Left ventricle myocardium inferior (tissue), 1 donor: Measurements from ENCODE around the gene MPPED2. TPM values are rescaled to one million over a fixed set of nuclear protein-coding genes. Genes with fewer than 3 reads are reported as not detected.

Experiments used
- DNase-seq: peaks from one replicate; pipeline ENCODE4 v3.0.0-alpha.2; 2020
- H3K27ac ChIP-seq: fragments of 200-600 bp; replicated peaks from 2 replicates; pipeline ENCODE4 v1.8.0; 2021
- H3K27me3 ChIP-seq: fragments of 200-600 bp; 2 replicates; pipeline ENCODE4 v1.8.0; 2021; ENCODE audit warnings: low read depth
- H3K36me3 ChIP-seq: fragments of 200-600 bp; 2 replicates; pipeline ENCODE4 v1.8.0; 2021
- H3K4me1 ChIP-seq: fragments of 200-600 bp; 2 replicates; pipeline ENCODE4 v1.8.0; 2021
- H3K4me3 ChIP-seq: fragments of 200-600 bp; 2 replicates; pipeline ENCODE4 v1.8.0; 2021; ENCODE audit warnings: mild to moderate bottlenecking, moderate library complexity
- H3K9me3 ChIP-seq: fragments of 200-600 bp; replicated peaks from 2 replicates; pipeline ENCODE4 v1.8.0; 2021
- CTCF ChIP-seq: fragments of 200-600 bp; IDR thresholded peaks from 2 replicates; pipeline ENCODE4 v1.8.0; 2021; ENCODE audit warnings: antibody characterized with exemption, mild to moderate bottlenecking, borderline replicate concordance
- intact Hi-C: fragments of 100-400 bp; cut with micrococcal nuclease; formaldehyde crosslinking; loops from one replicate; pipeline ENCODE4 v1.11.0; 2022
- total RNA-seq: library from RNA; stranded (reverse); fragmentation: NEBNext Ultra II Directional; extraction: Animal tissue kit (Norgen Biotek cat#: 25700); gene quantifications from one replicate; pipeline ENCODE4 v1.2.1, GENCODE V29; 2021
- donor health status: DM: no; HTN: yes; CAD: no; lungs with severe emphysema.

MPPED2 gene
- total RNA-seq, 1 donor from 2014 or later: 10.8 TPM

GRCh38 chr11:30424321-30424720 is 161.8 kb downstream of the MPPED2 start:
- TF ChIP-seq CTCF: no peak
- no peaks in the 10 kb centered on the region for H3K9me3 ChIP-seq
- peak overlapping the region; percentile 62 for H3K27ac ChIP-seq
- H3K27me3 ChIP-seq: no peaks in the 10 kb centered on the region
- peak overlapping the region; percentile 3 for H3K4me3 ChIP-seq
- peak; percentile 17 for DNase-seq
- H3K36me3 ChIP-seq: no peaks in the 10 kb centered on the region
- peaks cover 39% of the 10 kb centered on the region for H3K4me1 ChIP-seq
- intact Hi-C loops: no loop called here

GRCh38 chr11:30423886-30424285 is 162.3 kb downstream of the MPPED2 start:
- Histone ChIP-seq H3K36me3 (no peaks in the 10 kb centered on the region), H3K9me3 (no peaks in the 10 kb centered on the region), H3K27ac (peak overlapping the region; percentile 62), H3K4me3 (peak overlapping the region; percentile 3), H3K27me3 (no peaks in the 10 kb centered on the region), H3K4me1 (peaks cover 36% of the 10 kb centered on the region)
- TF ChIP-seq CTCF: no peak
- no peak for DNase-seq
- intact Hi-C loops: no loop called here

GRCh38 chr11:30423279-30423648 is 162.9 kb downstream of the MPPED2 start:
- Histone ChIP-seq H3K27me3 (no peaks in the 10 kb centered on the region), H3K27ac (no peak overlapping the region), H3K36me3 (no peaks in the 10 kb centered on the region), H3K9me3 (no peaks in the 10 kb centered on the region), H3K4me1 (peaks cover 30% of the 10 kb centered on the region), H3K4me3 (no peak overlapping the region)
- intact Hi-C loops: no loop called here
- no peak for DNase-seq
- no peak for TF ChIP-seq CTCF

GRCh38 chr11:30422447-30423278 is 163.5 kb downstream of the MPPED2 start:
- H3K4me1 ChIP-seq: peaks cover 28% of the 10 kb centered on the region

GRCh38 chr11:30420233-30420787 is 165.8 kb downstream of the MPPED2 start:
- Histone ChIP-seq H3K36me3 (no peaks in the 10 kb centered on the region), H3K4me1 (peaks cover 9% of the 10 kb centered on the region), H3K4me3 (no peak overlapping the region), H3K27me3 (no peaks in the 10 kb centered on the region), H3K27ac (no peak overlapping the region), H3K9me3 (no peaks in the 10 kb centered on the region)
- intact Hi-C loops: no loop called here
- TF ChIP-seq CTCF: no peak
- DNase-seq: no peak

More at GRCh38 chr11:30422447-30423278, 163.5 kb downstream of the MPPED2 start:
- Histone ChIP-seq H3K4me3 (no peak overlapping the region), H3K9me3 (no peaks in the 10 kb centered on the region), H3K27me3 (no peaks in the 10 kb centered on the region), H3K27ac (no peak overlapping the region), H3K36me3 (no peaks in the 10 kb centered on the region)
- no peak for DNase-seq
- TF ChIP-seq CTCF: no peak
- intact Hi-C loops: no loop called here
